ENCODE measurements around the gene SYNE2. TPM values are rescaled to one million over a fixed set of nuclear protein-coding genes. Genes with fewer than 3 reads are reported as not detected.

The SYNE2 gene
- total and polyA plus RNA-seq, 12 donors = 43.6 to 205 (median 103) TPM

DNA sequence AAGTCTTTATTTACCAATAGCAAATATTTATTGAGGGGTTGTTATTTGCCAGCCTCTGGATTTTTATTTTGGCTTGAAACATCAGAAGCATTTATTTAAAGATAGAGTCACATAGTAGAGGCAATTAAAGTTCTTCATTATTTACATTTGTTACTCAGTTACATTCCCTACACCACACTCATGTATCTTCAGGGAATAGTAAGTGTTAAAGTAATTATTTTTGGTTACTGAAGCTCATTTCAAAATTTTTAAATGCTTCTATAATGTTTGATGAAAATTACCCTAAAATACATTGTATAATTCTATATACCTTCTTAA is 235.8 kb downstream of the SYNE2 start:
- Histone ChIP-seq H3K9me3 (peaks cover 0 to 4% (median 0%) of the 10 kb centered on the region in 11 donors), H3K4me3 (no peak overlapping the region), H3K36me3 (peaks cover 0 to 85% (median 12%) of the 10 kb centered on the region in 9 donors), H3K27ac (no peak overlapping the region), H3K27me3 (no peaks in the 10 kb centered on the region), H3K4me1 (no peaks in the 10 kb centered on the region)
- no peak for DNase-seq
- no peak for ATAC-seq
- intact Hi-C loops (cut with DNase I) = no loop called here
- TF ChIP-seq, protein P1, sequence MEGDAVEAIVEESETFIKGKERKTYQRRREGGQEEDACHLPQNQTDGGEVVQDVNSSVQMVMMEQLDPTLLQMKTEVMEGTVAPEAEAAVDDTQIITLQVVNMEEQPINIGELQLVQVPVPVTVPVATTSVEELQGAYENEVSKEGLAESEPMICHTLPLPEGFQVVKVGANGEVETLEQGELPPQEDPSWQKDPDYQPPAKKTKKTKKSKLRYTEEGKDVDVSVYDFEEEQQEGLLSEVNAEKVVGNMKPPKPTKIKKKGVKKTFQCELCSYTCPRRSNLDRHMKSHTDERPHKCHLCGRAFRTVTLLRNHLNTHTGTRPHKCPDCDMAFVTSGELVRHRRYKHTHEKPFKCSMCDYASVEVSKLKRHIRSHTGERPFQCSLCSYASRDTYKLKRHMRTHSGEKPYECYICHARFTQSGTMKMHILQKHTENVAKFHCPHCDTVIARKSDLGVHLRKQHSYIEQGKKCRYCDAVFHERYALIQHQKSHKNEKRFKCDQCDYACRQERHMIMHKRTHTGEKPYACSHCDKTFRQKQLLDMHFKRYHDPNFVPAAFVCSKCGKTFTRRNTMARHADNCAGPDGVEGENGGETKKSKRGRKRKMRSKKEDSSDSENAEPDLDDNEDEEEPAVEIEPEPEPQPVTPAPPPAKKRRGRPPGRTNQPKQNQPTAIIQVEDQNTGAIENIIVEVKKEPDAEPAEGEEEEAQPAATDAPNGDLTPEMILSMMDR (IDR thresholded peaks at IDR 0.05) = no peak

DNA sequence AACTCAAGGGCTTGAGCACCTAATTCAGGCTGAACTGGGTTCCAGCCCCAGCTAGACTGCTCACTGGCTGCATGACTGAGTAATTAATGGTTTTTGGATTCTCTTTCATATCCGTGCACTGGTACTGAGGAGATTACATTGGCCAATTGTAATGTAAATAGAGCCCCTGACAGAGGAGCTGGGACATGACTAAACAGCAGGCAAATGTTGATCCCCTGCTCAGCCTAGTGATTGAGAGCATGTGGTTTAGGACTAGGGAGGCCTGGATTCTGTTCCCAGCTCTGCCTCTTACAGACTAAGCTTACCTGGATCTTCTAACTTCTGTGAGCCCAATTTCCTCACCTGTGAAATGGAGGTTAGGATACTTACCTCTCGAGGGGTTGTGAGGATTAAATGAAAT is 237.1 kb downstream of the SYNE2 start:
- ATAC-seq (no peak), DNase-seq (no peak)
- TF ChIP-seq, protein P1 (IDR thresholded peaks at IDR 0.05) = no peak
- H3K36me3 ChIP-seq = peaks cover 0 to 85% (median 12%) of the 10 kb centered on the region in 9 donors
- no peaks in the 10 kb centered on the region for H3K9me3 ChIP-seq
- H3K27ac ChIP-seq = no peak overlapping the region
- WGBS, 2 donors = 81 to 82% methylated on average over 2 of the region's 2 CpGs
- intact Hi-C loops (cut with DNase I) = no loop called here
- H3K27me3 ChIP-seq = no peaks in the 10 kb centered on the region
- no peak overlapping the region for H3K4me3 ChIP-seq
- H3K4me1 ChIP-seq = no peaks in the 10 kb centered on the region

DNA sequence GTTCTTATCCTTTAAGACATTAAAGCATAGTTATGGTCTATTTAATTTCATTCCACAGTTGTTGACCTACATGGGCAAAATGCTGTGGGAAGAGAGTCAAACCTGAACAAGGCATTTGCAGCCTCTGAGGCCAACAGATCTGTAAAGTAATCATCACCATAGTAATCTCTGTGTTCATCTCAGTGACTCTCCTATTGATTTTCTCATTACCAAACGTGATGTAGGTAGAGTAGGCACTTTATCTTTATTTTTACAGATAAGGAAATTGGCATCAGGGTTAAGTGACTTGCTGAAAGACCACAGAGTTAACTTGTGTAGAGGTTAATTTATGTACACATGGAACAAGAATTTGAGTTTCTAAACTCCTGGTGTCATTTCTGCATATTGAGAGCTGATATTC is 238.4 kb downstream of the SYNE2 start:
- ATAC-seq = no peak
- WGBS, 2 donors = 74 to 87% methylated on average over 1 of the region's 1 CpG

DNA sequence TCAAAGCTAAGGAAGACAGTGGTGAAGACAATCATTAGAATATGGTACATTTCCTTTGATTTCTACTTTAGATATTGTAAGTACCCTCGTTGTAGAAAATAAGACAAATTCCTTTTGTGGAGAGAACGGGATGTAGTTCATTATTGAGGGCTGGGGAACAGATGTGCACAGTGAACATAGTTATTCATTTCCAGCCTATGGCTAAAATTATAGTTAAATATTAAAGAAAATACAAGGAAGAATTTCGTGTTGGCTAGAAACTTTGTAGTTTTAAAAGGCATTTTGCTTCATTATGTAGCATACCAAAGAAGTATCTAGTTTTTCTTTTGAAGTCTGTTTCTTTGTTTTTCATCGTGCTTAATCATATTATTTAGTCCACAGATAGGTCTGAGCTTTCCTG is 239.5 kb downstream of the SYNE2 start:
- Histone ChIP-seq H3K4me1 (no peaks in the 10 kb centered on the region), H3K9me3 (no peaks in the 10 kb centered on the region), H3K4me3 (no peak overlapping the region), H3K36me3 (peaks cover 0 to 100% (median 12%) of the 10 kb centered on the region in 9 donors), H3K27ac (no peak overlapping the region), H3K27me3 (no peaks in the 10 kb centered on the region)
- TF ChIP-seq, protein P1 (IDR thresholded peaks at IDR 0.05) = no peak
- WGBS, 2 donors = 88 to 93% methylated on average over 4 of the region's 4 CpGs
- intact Hi-C loops (cut with DNase I) = no loop called here
- DNase-seq = no peak
- no peak for ATAC-seq

More for the DNA sequence above, 238.4 kb downstream of the SYNE2 start:
- Histone ChIP-seq H3K4me1 (no peaks in the 10 kb centered on the region), H3K27ac (no peak overlapping the region), H3K9me3 (no peaks in the 10 kb centered on the region), H3K4me3 (no peak overlapping the region), H3K36me3 (peaks cover 0 to 89% (median 12%) of the 10 kb centered on the region in 9 donors), H3K27me3 (no peaks in the 10 kb centered on the region)
- intact Hi-C loops (cut with DNase I) = no loop called here
- no peak for DNase-seq
- TF ChIP-seq, protein P1 (IDR thresholded peaks at IDR 0.05) = no peak

DNA sequence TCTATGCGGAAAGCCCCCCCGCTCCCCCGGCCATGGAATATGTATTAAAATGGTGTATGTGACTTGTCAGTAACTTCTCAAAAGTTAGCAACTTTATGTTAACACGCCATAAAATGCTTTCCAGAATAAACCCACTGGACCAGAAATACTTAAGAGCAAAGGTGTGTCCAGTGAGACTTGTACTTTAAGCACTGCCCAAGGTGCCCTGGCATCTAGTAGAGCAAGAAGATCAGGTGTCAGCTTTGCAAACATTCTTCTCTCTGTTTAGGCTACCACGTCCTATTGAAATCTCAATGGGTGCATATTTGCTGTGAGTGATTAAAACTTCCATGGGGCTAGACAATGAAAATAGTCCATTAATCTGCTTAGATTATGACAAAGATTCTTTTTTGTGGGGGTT is 240.1 kb downstream of the SYNE2 start:
- Histone ChIP-seq H3K9me3 (no peaks in the 10 kb centered on the region), H3K4me1 (no peaks in the 10 kb centered on the region), H3K27me3 (no peaks in the 10 kb centered on the region), H3K4me3 (no peak overlapping the region), H3K36me3 (peaks cover 0 to 100% (median 11%) of the 10 kb centered on the region in 9 donors), H3K27ac (no peak overlapping the region)
- DNase-seq = no peak
- TF ChIP-seq, protein P1 (IDR thresholded peaks at IDR 0.05) = no peak
- intact Hi-C loops (cut with DNase I) = no loop called here
- 79% methylated on average over 5 of the region's 5 CpGs for WGBS, 2 donors
- no peak for ATAC-seq
